B cell (primary cell): ENCODE results near the gene MGA.

ENCODE experiments used
- EZH2 ChIP-seq: IDR thresholded peaks from 2 replicates; pipeline ENCODE4 v1.6.1; 2012; ENCODE audit warnings: borderline replicate concordance, low read depth, mild to moderate bottlenecking, moderate library complexity, low read length; ENCODE audit not compliant: insufficient read depth, poor library complexity, severe bottlenecking
- TF ChIP-seq, protein P1 (sequence below): fragments of 200-600 bp; IDR thresholded peaks from one replicate; pipeline ENCODE4 v1.8.0; 2022; ENCODE audit warnings: antibody characterized with exemption, mild to moderate bottlenecking

DNA sequence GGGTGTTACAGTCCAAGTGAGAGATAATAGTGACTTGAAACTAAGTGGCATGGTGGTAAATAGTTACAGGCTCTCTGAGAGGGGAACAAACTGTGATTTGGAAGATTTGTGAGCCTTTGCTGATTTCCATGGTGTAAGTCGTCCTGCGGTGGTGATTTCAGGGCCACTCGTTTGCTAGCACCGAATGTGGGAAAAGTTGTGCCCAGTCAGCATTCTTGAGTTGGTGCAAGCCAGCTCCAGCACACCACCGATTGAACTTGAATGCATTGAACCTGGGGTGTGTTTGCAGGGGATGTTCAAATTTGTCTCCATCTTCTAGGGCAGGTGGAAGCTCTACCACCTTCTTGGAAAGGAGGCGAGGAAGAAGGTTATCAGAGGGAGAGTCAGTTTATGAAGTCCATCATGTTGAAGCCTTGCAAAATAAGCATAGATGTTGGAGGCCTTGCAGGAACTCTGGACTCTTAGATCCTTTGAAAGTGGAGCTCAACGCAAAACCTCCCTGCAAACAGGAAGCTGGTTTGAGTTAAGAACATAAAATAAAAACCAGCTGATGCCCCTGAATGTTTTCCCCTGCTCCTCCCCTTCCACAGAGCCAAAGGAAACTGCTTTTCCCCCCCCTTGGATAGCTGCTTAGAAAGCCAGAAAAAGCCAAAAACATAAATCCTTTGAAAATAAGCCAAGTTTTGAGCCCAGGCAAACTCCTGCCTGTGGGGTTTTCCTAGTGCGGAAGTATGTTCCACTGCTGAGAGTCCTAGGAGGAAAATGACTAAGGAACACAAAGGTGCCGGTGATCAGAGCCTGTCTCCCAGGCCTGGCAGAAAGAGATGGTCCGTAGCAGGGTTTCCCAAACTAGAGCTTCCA, 136.0 kb downstream of the MGA start:
- TF ChIP-seq, protein P1, sequence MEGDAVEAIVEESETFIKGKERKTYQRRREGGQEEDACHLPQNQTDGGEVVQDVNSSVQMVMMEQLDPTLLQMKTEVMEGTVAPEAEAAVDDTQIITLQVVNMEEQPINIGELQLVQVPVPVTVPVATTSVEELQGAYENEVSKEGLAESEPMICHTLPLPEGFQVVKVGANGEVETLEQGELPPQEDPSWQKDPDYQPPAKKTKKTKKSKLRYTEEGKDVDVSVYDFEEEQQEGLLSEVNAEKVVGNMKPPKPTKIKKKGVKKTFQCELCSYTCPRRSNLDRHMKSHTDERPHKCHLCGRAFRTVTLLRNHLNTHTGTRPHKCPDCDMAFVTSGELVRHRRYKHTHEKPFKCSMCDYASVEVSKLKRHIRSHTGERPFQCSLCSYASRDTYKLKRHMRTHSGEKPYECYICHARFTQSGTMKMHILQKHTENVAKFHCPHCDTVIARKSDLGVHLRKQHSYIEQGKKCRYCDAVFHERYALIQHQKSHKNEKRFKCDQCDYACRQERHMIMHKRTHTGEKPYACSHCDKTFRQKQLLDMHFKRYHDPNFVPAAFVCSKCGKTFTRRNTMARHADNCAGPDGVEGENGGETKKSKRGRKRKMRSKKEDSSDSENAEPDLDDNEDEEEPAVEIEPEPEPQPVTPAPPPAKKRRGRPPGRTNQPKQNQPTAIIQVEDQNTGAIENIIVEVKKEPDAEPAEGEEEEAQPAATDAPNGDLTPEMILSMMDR: no peak
- no peak for TF ChIP-seq EZH2
